HepG2 (cell line): ENCODE data around the gene ADPRHL1. TPM values are rescaled to one million over a fixed set of nuclear protein-coding genes. Genes with fewer than 3 reads are reported as not detected.

Experiments used
- ATAC-seq: fragments of 200-7000 bp; cut with Tn5 transposase; 3 replicates; pipeline ENCODE4 v1.9.1; 2020; ENCODE audit warnings: mild to moderate bottlenecking, moderate library complexity
- BruUV-seq: library from RNA; stranded (reverse); fragments of 400-500 nt; replicated peaks from 2 replicates; lab custom pipeline; 2021; lab: Mats Ljungman, UMichigan
- CTCF ChIA-PET: fragments of 300-600 bp; formaldehyde crosslinking; extraction: SDS; loops from one replicate; lab custom pipeline; 2021; ENCODE audit warnings: low total read pairs, inconsistent platforms, low intra/inter-chr PET ratio; lab: Yijun Ruan, JAX
- POLR2A ChIA-PET: fragments of 350-600 bp; sonication (Branson Sonifier 250); formaldehyde crosslinking; loops from one replicate; lab custom pipeline; 2020; ENCODE audit warnings: antibody characterized with exemption, inconsistent platforms; lab: Yijun Ruan, JAX
- DNase-seq: peaks from one replicate; pipeline ENCODE4 v3.0.0-alpha.2; 2015; ENCODE audit warnings: low spot score
- FAIRE-seq: peaks from 3 replicates; lab custom pipeline; 2011; peaks lifted over from hg19 to GRCh38; lab: Jason Lieb, UNC
- H2AFZ ChIP-seq: one replicate; pipeline ENCODE4 v1.6.1; 2011; ENCODE audit warnings: low read length, inconsistent platforms
- H3K27ac ChIP-seq: fragments of 300-600 bp; 3 replicates; pipeline ENCODE4 v1.8.0; 2011; ENCODE audit warnings: mixed run types, mild to moderate bottlenecking, mixed read lengths, low read length, inconsistent platforms; ENCODE audit not compliant: insufficient read depth; ENCODE audit errors: extremely low read length
- H3K27me3 ChIP-seq, 2 experiments: fragments of 200-600 bp in 1 of 2; 2 replicates in 1 of 2; 3 replicates in 1 of 2; pipeline versions ENCODE4 v1.6.0 to v1.8.0; 2011; ENCODE audit warnings: low read length in 2 of 2, mild to moderate bottlenecking in 2 of 2, moderate library complexity in 2 of 2, inconsistent platforms in 1 of 2; ENCODE audit not compliant: insufficient read depth in 2 of 2, control insufficient read depth in 1 of 2
- H3K36me3 ChIP-seq, 2 experiments: fragments of 200-600 bp in 1 of 2; replicated peaks in 1 of 2; 2 replicates in 1 of 2; 3 replicates in 1 of 2; pipeline versions ENCODE4 v1.5.1 to v1.8.0; 2011; ENCODE audit warnings: low read length in 2 of 2, inconsistent platforms in 1 of 2; ENCODE audit not compliant: insufficient read depth in 2 of 2, control insufficient read depth in 1 of 2
- H3K4me1 ChIP-seq: 2 replicates; pipeline ENCODE4 v1.5.1; 2012; ENCODE audit warnings: low read length, inconsistent platforms; ENCODE audit not compliant: insufficient read depth
- H3K4me2 ChIP-seq: 2 replicates; pipeline ENCODE4 v1.6.0; 2011; ENCODE audit warnings: low read depth, low read length, inconsistent platforms
- H3K4me3 ChIP-seq, 3 experiments: fragments of 200-600 bp in 1 of 3; sonication (generic), shearing (Covaris generic) in 1 of 3; replicated peaks in 1 of 3; 2 replicates each; pipeline ENCODE4 v1.5.1; 2011 to 2016; ENCODE audit warnings: low read length in 3 of 3, inconsistent platforms in 2 of 3, low read depth in 2 of 3, mild to moderate bottlenecking in 2 of 3, control low read depth in 1 of 3, mixed read lengths in 1 of 3; ENCODE audit not compliant: insufficient read depth in 1 of 3
- H3K79me2 ChIP-seq: one replicate; pipeline ENCODE4 v1.6.1; 2011; ENCODE audit warnings: low read length, inconsistent platforms; ENCODE audit not compliant: insufficient read depth
- H3K9ac ChIP-seq: 2 replicates; pipeline ENCODE4 v1.6.0; 2011; ENCODE audit warnings: mild to moderate bottlenecking, low read depth, low read length, inconsistent platforms; ENCODE audit not compliant: insufficient read depth
- H3K9me3 ChIP-seq: 2 replicates; pipeline ENCODE4 v1.5.1; 2012; ENCODE audit warnings: mild to moderate bottlenecking, low read length
- H4K20me1 ChIP-seq: 2 replicates; pipeline ENCODE4 v1.6.0; 2011; ENCODE audit warnings: inconsistent platforms, mild to moderate bottlenecking, low read length, moderate library complexity; ENCODE audit not compliant: insufficient read depth
- ARID2 ChIP-seq: sonication (generic); formaldehyde crosslinking; IDR thresholded peaks from 2 replicates; pipeline ENCODE4 v1.8.1; 2022; ENCODE audit warnings: mild to moderate bottlenecking, missing genetic modification reagents, borderline replicate concordance
- CERS6 ChIP-seq: sonication (generic); formaldehyde crosslinking; IDR thresholded peaks from 2 replicates; pipeline ENCODE4 v1.5.0; 2020; ENCODE audit warnings: missing genetic modification reagents
- EED ChIP-seq: sonication (generic); formaldehyde crosslinking; IDR thresholded peaks from 2 replicates; pipeline ENCODE4 v1.5.0; 2020; ENCODE audit warnings: mild to moderate bottlenecking, missing genetic modification reagents
- KDM3A ChIP-seq: IDR thresholded peaks from 2 replicates; pipeline ENCODE4 v1.6.1; 2018; ENCODE audit warnings: low read depth, missing compliant biosample characterization
- KDM5B ChIP-seq: sonication (generic); formaldehyde crosslinking; IDR thresholded peaks from 2 replicates; pipeline ENCODE4 v1.4.0; 2020; ENCODE audit warnings: missing genetic modification reagents, mild to moderate bottlenecking, borderline replicate concordance
- MZF1 ChIP-seq: sonication (generic); formaldehyde crosslinking; IDR thresholded peaks from 2 replicates; pipeline ENCODE4 v1.8.1; 2023; ENCODE audit warnings: mild to moderate bottlenecking, missing genetic modification reagents, borderline replicate concordance
- NCOR1 ChIP-seq: fragments of 200-600 bp; sonication (generic); IDR thresholded peaks from 2 replicates; pipeline ENCODE4 v1.7.0; 2017; ENCODE audit warnings: antibody characterized with exemption, low read length, borderline replicate concordance
- NR3C1 ChIP-seq: sonication (generic); formaldehyde crosslinking; IDR thresholded peaks from 2 replicates; pipeline ENCODE4 v1.4.0; 2020; ENCODE audit warnings: missing genetic modification reagents
- POLR2G ChIP-seq: fragments of 200-400 bp; formaldehyde crosslinking; IDR thresholded peaks from 2 replicates; pipeline ENCODE4 v1.6.1; 2018; ENCODE audit warnings: mild to moderate bottlenecking, low read depth, low read length, moderate library complexity
- SOX5 ChIP-seq: IDR thresholded peaks from 2 replicates; pipeline ENCODE4 v1.6.1; 2016; ENCODE audit warnings: borderline replicate concordance
- ZBTB46 ChIP-seq: sonication (generic); formaldehyde crosslinking; IDR thresholded peaks from 2 replicates; pipeline ENCODE4 v1.4.0; 2020; ENCODE audit warnings: mild to moderate bottlenecking, missing genetic modification reagents, borderline replicate concordance
- ZKSCAN5 ChIP-seq: sonication (generic); formaldehyde crosslinking; IDR thresholded peaks from 2 replicates; pipeline ENCODE4 v1.5.1; 2020; ENCODE audit warnings: mild to moderate bottlenecking, missing genetic modification reagents
- ZNF337 ChIP-seq: sonication (generic); formaldehyde crosslinking; IDR thresholded peaks from 2 replicates; pipeline ENCODE4 v1.5.1; 2020; ENCODE audit warnings: missing genetic modification reagents, low read depth, mild to moderate bottlenecking, borderline replicate concordance
- ZNF33B ChIP-seq: sonication (generic); formaldehyde crosslinking; IDR thresholded peaks from 2 replicates; pipeline ENCODE4 v1.5.1; 2020; ENCODE audit warnings: mild to moderate bottlenecking, missing genetic modification reagents
- ZNF430 ChIP-seq: sonication (generic); formaldehyde crosslinking; IDR thresholded peaks from 2 replicates; pipeline ENCODE4 v1.9.0; 2021; ENCODE audit warnings: mild to moderate bottlenecking, missing genetic modification reagents
- ZNF556 ChIP-seq: sonication (generic); formaldehyde crosslinking; IDR thresholded peaks from 2 replicates; pipeline ENCODE4 v1.4.0; 2020; ENCODE audit warnings: mild to moderate bottlenecking, missing genetic modification reagents, borderline replicate concordance
- ZNF597 ChIP-seq: sonication (generic); formaldehyde crosslinking; IDR thresholded peaks from 2 replicates; pipeline ENCODE4 v1.5.0; 2020; ENCODE audit warnings: missing genetic modification reagents
- ZNF678 ChIP-seq: sonication (generic); formaldehyde crosslinking; IDR thresholded peaks from 2 replicates; pipeline ENCODE4 v1.4.0; 2020; ENCODE audit warnings: mild to moderate bottlenecking, missing genetic modification reagents
- ZNF703 ChIP-seq: sonication (generic); formaldehyde crosslinking; IDR thresholded peaks from 2 replicates; pipeline ENCODE4 v1.5.1; 2020; ENCODE audit warnings: missing genetic modification reagents, mild to moderate bottlenecking, moderate library complexity, borderline replicate concordance
- ZNF746 ChIP-seq: sonication (generic); formaldehyde crosslinking; IDR thresholded peaks from 2 replicates; pipeline ENCODE4 v1.8.0; 2022; ENCODE audit warnings: mild to moderate bottlenecking, missing genetic modification reagents
- WGBS: methylation state at CpG from one replicate; pipeline ENCODE4 v1.1.6; 2017; ENCODE audit warnings: low lambda C conversion rate; 5-methylcytosine and 5-hydroxymethylcytosine counted together
- in situ Hi-C: cut with HindIII; loops from 2 replicates; pipeline ENCODE4 v1.10.0; 2017; ENCODE audit warnings: low pct_unique_long_range_greater_than_20kb; ENCODE audit not compliant: extremely low pct_ligation_motif_present
- intact Hi-C: fragments of 100-400 bp; cut with micrococcal nuclease; formaldehyde crosslinking; loops from one replicate; pipeline ENCODE4 v1.10.0; 2022; ENCODE audit not compliant: unreplicated experiment
- polyA plus RNA-seq, 8 experiments: library from polyadenylated mRNA; depleted of rRNA in 3 of 8; stranded (reverse) in 7 of 8; unstranded in 1 of 8; fragments of >200 nt; fragmentation: Illumina TruSeq in 4 of 8; extraction: Trizol in 4 of 8; gene quantifications; 2 replicates each; pipeline versions ENCODE4 v1.2.1 to v1.2.3, GENCODE V29; 2011 to 2016; ENCODE audit warnings: low read depth in 4 of 8, missing spikeins in 1 of 8, mixed read lengths in 1 of 8; ENCODE audit not compliant: insufficient read depth in 1 of 8
- total RNA-seq, 5 experiments: library from RNA; depleted of rRNA; stranded (reverse); fragments of >200 nt; fragmentation: Illumina TruSeq; extraction: Trizol; gene quantifications; 2 replicates each; pipeline ENCODE4 v1.2.3, GENCODE V29; 2016; ENCODE audit warnings: low read depth in 1 of 5

The ADPRHL1 gene
- total and polyA plus RNA-seq, 2 of the 13 experiments (the other 11 are each of a cell fraction or from before 2014, with no cell fraction given) = 0.34 to 0.40 TPM

- BruUV-seq = no TSS peak
- intact Hi-C loops (no loop called here), in situ Hi-C loops (loop anchor here (5.0 kb wide), 1 partner anchor 45 kb away; no protein-coding TSS in a partner anchor)
- Histone ChIP-seq H3K4me1 (peaks cover 22% of the 10 kb centered on the region), H3K9me3 (no peaks in the 10 kb centered on the region), H2AFZ (no peak overlapping the region), H3K4me2 (no peak overlapping the region), H3K9ac (no peak overlapping the region), H3K27ac (no peak overlapping the region), H3K27me3 (no peaks in the 10 kb centered on the region), H3K4me3 (no peak overlapping the region), H3K79me2 (no peaks in the 10 kb centered on the region), H4K20me1 (no peaks in the 10 kb centered on the region), H3K36me3 (peaks cover 6 to 8% of the 10 kb centered on the region in 2 experiments; a peak in 4 of 5 replicates)
- CTCF ChIA-PET = no interaction called here
- WGBS = 92% methylated on average over 13 of the region's 24 CpGs
- TF ChIP-seq ARID2 = no peak
- TF ChIP-seq POLR2G = no peak
- TF ChIP-seq CERS6 = no peak
- TF ChIP-seq MZF1 (CRISPR knock-in tag) = no peak
- TF ChIP-seq ZNF746 (CRISPR knock-in tag) = no peak
- TF ChIP-seq ZKSCAN5 (CRISPR knock-in tag) = no peak
- no peak for TF ChIP-seq ZNF337 (CRISPR knock-in tag)
- TF ChIP-seq KDM3A = no peak
- TF ChIP-seq ZNF33B (CRISPR knock-in tag) = no peak
- TF ChIP-seq SOX5 (CRISPR knock-in tag) = no peak
- TF ChIP-seq EED = no peak
- no peak for TF ChIP-seq ZNF430 (CRISPR knock-in tag)
- no peak for TF ChIP-seq ZNF597 (CRISPR knock-in tag)
- no peak for TF ChIP-seq ZNF703
- TF ChIP-seq ZNF556 (CRISPR knock-in tag) = no peak
- no peak for TF ChIP-seq NCOR1
- no peak for TF ChIP-seq KDM5B (CRISPR knock-in tag)
- no peak for TF ChIP-seq ZNF678 (CRISPR knock-in tag)
- no peak for TF ChIP-seq NR3C1
- TF ChIP-seq ZBTB46 (CRISPR knock-in tag) = no peak
- ATAC-seq (no peak), FAIRE-seq (no peak), DNase-seq (no peak)
- POLR2A ChIA-PET = no interaction called here
These were observed 1.3 kb downstream of the ADPRHL1 start for GRCh38 chr13:113451951-113452421.
